Measurements from ENCODE around the gene ADCY9. TPM values are rescaled to one million over a fixed set of nuclear protein-coding genes. Genes with fewer than 3 reads are reported as not detected.

The ADCY9 gene
- total RNA-seq, 1 experiment from 2014 or later: 14.2 TPM

- peaks cover 16% of the 10 kb centered on the region for H3K36me3 Mint-ChIP-seq (ENCODE audit: insufficient read depth, unreplicated experiment)
- ChIA-PET POLR2A (interaction anchor here (0.5 to 1.6 kb wide), 3 partner anchors 31 to 202 kb away, joined by 3 to 4 read pairs (median 3); no protein-coding TSS in a partner anchor), CTCF (interaction anchor here (0.8 to 4.3 kb wide), 22 partner anchors 9 to 420 kb away, joined by 3 to 37 read pairs (median 4); partner anchors contain the start of gene SRL)
- no peak overlapping the region for H3K27ac Mint-ChIP-seq (ENCODE audit: low read depth, unreplicated experiment)
- H3K4me3 Mint-ChIP-seq (ENCODE audit: unreplicated experiment): no peak overlapping the region
- intact Hi-C loops (cut with micrococcal nuclease): loop anchor here (2.0 to 5.0 kb wide), 2 partner anchors 195 to 349 kb away; no protein-coding TSS in a partner anchor
- BruUV-seq (replicated peaks): no TSS peak
- DNase-seq (ENCODE audit: unreplicated experiment): no peak
- no peaks in the 10 kb centered on the region for H3K27me3 Mint-ChIP-seq (ENCODE audit: insufficient read depth, unreplicated experiment)
- H3K4me1 Mint-ChIP-seq (ENCODE audit: insufficient read depth, unreplicated experiment): peaks cover 16% of the 10 kb centered on the region
- no peaks in the 10 kb centered on the region for H3K9me3 Mint-ChIP-seq (ENCODE audit: unreplicated experiment)
- no peak for TF ChIP-seq CTCF (IDR thresholded peaks at IDR 0.05; ENCODE audit: unreplicated experiment)
Measured at GRCh38 chr16:3982216-3982615, 134.0 kb downstream of the ADCY9 start.

- Mint-ChIP-seq H3K27ac (ENCODE audit: low read depth, unreplicated experiment) (no peak overlapping the region), H3K4me1 (ENCODE audit: insufficient read depth, unreplicated experiment) (peaks cover 16% of the 10 kb centered on the region), H3K4me3 (ENCODE audit: unreplicated experiment) (no peak overlapping the region), H3K36me3 (ENCODE audit: insufficient read depth, unreplicated experiment) (peaks cover 14% of the 10 kb centered on the region), H3K9me3 (ENCODE audit: unreplicated experiment) (no peaks in the 10 kb centered on the region), H3K27me3 (ENCODE audit: insufficient read depth, unreplicated experiment) (no peaks in the 10 kb centered on the region)
- peak; percentile 14 for DNase-seq (ENCODE audit: unreplicated experiment)
- intact Hi-C loops (cut with micrococcal nuclease): loop anchor here (5.0 kb wide), 1 partner anchor 197 kb away; no protein-coding TSS in a partner anchor
- CTCF ChIA-PET: interaction anchor here (1.2 to 1.8 kb wide), 3 partner anchors 36 to 195 kb away, joined by 3 to 7 read pairs (median 5); no protein-coding TSS in a partner anchor
- no peak for TF ChIP-seq CTCF (IDR thresholded peaks at IDR 0.05; ENCODE audit: unreplicated experiment)
- POLR2A ChIA-PET: interaction anchor here (0.7 to 1.5 kb wide), 3 partner anchors 28 to 273 kb away, joined by 3 to 5 read pairs (median 3); no protein-coding TSS in a partner anchor
- no TSS peak for BruUV-seq (replicated peaks)
Measured at GRCh38 chr16:3980253-3981111, 135.8 kb downstream of the ADCY9 start.

GRCh38 chr16:3979518-3979917 is 136.7 kb downstream of the ADCY9 start:
- no TSS peak for BruUV-seq (replicated peaks)
- Mint-ChIP-seq H3K27me3 (ENCODE audit: insufficient read depth, unreplicated experiment) (no peaks in the 10 kb centered on the region), H3K4me3 (ENCODE audit: unreplicated experiment) (no peak overlapping the region), H3K27ac (ENCODE audit: low read depth, unreplicated experiment) (no peak overlapping the region), H3K4me1 (ENCODE audit: insufficient read depth, unreplicated experiment) (peaks cover 16% of the 10 kb centered on the region), H3K36me3 (ENCODE audit: insufficient read depth, unreplicated experiment) (peaks cover 14% of the 10 kb centered on the region), H3K9me3 (ENCODE audit: unreplicated experiment) (no peaks in the 10 kb centered on the region)
- TF ChIP-seq CTCF (IDR thresholded peaks at IDR 0.05; ENCODE audit: unreplicated experiment): no peak
- intact Hi-C loops (cut with micrococcal nuclease): no loop called here
- ChIA-PET CTCF (interaction anchor here (0.6 to 1.2 kb wide), 3 partner anchors 19 to 195 kb away, joined by 3 to 5 read pairs (median 3); no protein-coding TSS in a partner anchor), POLR2A (interaction anchor here (1.5 kb wide), 1 partner anchor 274 kb away, joined by 5 read pairs; no protein-coding TSS in a partner anchor)
- DNase-seq (ENCODE audit: unreplicated experiment): no peak

GRCh38 chr16:3979070-3979469 is 137.2 kb downstream of the ADCY9 start:
- Mint-ChIP-seq H3K4me1 (ENCODE audit: insufficient read depth, unreplicated experiment) (peaks cover 16% of the 10 kb centered on the region), H3K36me3 (ENCODE audit: insufficient read depth, unreplicated experiment) (peaks cover 14% of the 10 kb centered on the region), H3K27ac (ENCODE audit: low read depth, unreplicated experiment) (no peak overlapping the region), H3K9me3 (ENCODE audit: unreplicated experiment) (no peaks in the 10 kb centered on the region), H3K27me3 (ENCODE audit: insufficient read depth, unreplicated experiment) (no peaks in the 10 kb centered on the region), H3K4me3 (ENCODE audit: unreplicated experiment) (no peak overlapping the region)
- POLR2A ChIA-PET: interaction anchor here (1.5 kb wide), 1 partner anchor 274 kb away, joined by 5 read pairs; no protein-coding TSS in a partner anchor
- no TSS peak for BruUV-seq (replicated peaks)
- no peak for DNase-seq (ENCODE audit: unreplicated experiment)
- CTCF ChIA-PET: interaction anchor here (1.2 kb wide), 1 partner anchor 196 kb away, joined by 5 read pairs; no protein-coding TSS in a partner anchor
- intact Hi-C loops (cut with micrococcal nuclease): no loop called here
- no peak for TF ChIP-seq CTCF (IDR thresholded peaks at IDR 0.05; ENCODE audit: unreplicated experiment)

All from MCF 10A (cell line).